ENCODE data around the gene PARVB.

PARVB gene

DNA sequence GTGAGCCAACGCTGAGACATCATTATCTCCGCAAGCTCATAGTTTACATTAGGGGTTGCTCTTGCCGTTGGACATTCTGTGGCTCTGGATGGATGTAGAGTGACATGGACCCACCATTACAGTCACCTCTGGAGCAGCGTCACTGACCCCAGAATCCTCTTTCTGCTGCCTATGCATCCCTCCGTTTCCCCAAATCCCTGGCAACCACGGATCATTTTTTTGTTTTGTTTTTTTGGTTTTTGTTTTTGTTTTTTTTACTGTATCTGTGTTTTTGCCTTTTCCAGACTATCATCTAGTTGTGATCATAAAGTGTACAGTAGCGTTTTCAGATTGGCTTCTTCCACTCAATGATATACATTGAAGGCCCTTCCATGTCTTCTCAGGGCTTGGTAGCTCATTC is 4.0 kb downstream of the PARVB start:
- DNase-seq (ENCODE audit: low read depth): no peak

DNA sequence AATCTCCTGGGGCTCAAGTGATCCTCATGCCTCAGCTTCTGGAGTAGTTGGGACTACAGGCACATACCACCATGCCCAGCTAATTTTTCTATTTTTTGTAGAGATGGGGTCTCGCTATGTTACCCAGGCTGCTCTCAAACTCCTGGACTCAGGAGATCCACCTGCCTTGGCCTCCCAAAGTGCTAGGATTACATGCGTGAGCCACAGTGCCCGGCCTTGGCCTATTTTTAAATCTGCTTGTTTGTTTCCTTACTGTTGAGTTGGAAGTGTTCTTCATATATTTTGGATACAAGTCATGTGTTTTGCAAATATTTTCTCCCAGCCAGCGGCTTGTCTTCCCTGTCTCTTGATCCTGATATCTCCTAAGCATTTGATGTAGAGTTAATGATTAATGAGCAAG is 5.0 kb downstream of the PARVB start:
- DNase-seq (ENCODE audit: low read depth): no peak

DNA sequence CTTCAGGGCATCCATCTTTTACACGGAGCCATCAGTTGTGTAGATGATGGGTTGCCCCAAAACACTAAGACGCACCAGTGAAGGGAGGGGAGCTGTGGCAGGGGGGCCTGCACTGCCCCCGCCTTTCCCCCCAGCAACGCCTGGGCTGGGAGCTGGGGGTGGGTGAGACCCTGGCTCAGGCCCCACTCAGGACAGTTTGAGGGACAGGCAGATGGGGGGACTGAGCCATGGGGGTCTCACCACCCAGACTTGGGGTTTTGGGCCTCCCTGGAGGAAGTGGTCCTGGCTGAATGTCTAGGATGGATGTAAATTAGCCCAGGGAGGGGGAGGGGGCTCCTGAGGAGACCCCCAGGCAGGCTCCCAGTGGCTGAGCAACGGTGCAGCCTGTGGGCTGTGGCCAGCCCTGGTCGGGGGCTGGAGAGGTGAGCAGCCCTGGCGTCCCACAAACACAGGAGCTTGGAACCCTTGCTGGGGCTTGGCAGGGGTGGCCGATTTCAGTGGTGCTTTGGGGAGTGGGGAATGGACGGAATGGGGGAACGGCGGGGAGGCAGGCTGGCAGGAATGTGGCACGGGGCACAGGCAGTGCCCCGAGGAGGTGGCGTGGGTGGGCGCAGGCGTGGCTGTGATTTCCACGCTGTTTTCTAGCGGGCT is 6.1 kb downstream of the PARVB start:
- no peak for DNase-seq (ENCODE audit: low read depth)

- DNase-seq (ENCODE audit: low read depth): no peak
Observed at GRCh38 chr22:44030702-44031082, 6.6 kb downstream of the PARVB start.

- no peak for DNase-seq (ENCODE audit: low read depth)
Observed at GRCh38 chr22:44031158-44031952, 7.3 kb downstream of the PARVB start.

DNA sequence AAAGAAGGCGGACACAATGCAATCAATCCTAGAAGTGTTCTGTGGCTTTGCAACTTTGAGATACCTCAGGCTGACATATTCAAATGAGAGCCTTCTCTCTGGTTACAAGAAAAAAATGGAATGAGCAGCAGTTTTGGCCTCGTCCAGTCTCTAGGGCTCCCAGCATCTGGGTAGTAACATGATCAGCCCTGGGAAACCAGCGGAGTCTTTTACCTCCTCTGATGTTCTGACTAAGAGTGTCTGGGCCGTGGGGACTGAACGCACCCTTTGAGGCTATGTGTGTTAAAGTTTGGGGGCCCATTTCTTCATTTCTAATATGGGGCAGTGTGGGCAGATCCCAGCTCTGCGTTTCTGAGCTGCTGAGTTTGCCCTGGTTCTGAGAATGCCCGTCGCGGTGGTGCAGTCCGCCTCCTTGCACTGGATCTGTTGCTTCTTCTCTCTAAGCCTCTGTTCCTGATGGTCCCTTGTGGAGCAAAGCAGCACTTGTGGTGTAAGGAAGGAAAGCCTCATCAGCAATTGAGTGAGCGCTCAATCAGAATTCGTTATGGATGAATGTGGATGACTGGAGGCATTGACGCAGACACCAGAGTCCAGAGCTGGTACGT is 8.1 kb downstream of the PARVB start:
- DNase-seq (ENCODE audit: low read depth): no peak

- no peak for DNase-seq (ENCODE audit: low read depth)
Observed at GRCh38 chr22:44033287-44033686, 9.2 kb downstream of the PARVB start.

- DNase-seq (ENCODE audit: low read depth): no peak
Observed at GRCh38 chr22:44033694-44034093, 9.6 kb downstream of the PARVB start.

DNA sequence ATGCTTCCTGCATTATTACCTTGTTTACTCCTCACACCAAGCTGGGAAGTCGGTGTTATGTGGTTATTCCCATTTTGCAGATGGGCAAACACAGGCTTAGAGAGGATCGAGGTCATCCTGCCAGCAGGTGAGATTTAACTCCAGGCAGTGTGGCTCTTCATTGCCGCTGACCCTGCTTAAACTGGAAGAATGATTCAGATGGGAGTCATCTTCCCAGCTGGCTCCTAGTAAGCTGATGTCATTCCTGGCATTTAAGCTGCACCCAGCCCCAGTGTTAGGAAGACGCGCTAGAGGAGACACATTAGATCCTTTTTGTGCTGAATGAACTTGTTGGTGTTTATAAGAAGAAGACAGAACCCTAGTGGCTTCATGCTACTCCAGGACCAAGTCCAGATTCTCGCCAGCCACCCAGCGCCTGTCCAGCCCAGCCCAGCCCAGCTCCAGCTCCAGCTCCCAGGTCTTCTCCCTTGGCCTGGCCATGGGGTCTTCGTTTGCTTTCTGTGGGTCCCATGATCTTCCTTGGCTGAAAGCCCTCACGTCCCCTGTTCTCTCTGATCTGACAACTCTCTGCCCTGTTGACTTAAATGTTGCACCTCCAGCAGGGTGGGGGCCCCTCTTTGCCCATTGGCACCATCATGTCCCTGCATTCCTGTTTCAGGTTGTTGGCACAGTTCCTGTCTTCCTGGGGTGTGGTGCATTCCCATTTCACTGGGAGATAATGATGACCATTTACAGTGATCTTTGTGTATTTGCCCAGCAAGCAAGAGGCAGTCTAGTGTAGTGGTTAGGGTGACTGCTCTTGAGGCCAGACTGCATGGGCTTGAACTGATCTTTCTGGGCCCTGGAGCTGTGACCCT is 13.6 kb downstream of the PARVB start:
- DNase-seq (ENCODE audit: low read depth): no peak

GRCh38 chr22:44039566-44040171 is 15.6 kb downstream of the PARVB start:
- no peak for DNase-seq (ENCODE audit: low read depth)

DNA sequence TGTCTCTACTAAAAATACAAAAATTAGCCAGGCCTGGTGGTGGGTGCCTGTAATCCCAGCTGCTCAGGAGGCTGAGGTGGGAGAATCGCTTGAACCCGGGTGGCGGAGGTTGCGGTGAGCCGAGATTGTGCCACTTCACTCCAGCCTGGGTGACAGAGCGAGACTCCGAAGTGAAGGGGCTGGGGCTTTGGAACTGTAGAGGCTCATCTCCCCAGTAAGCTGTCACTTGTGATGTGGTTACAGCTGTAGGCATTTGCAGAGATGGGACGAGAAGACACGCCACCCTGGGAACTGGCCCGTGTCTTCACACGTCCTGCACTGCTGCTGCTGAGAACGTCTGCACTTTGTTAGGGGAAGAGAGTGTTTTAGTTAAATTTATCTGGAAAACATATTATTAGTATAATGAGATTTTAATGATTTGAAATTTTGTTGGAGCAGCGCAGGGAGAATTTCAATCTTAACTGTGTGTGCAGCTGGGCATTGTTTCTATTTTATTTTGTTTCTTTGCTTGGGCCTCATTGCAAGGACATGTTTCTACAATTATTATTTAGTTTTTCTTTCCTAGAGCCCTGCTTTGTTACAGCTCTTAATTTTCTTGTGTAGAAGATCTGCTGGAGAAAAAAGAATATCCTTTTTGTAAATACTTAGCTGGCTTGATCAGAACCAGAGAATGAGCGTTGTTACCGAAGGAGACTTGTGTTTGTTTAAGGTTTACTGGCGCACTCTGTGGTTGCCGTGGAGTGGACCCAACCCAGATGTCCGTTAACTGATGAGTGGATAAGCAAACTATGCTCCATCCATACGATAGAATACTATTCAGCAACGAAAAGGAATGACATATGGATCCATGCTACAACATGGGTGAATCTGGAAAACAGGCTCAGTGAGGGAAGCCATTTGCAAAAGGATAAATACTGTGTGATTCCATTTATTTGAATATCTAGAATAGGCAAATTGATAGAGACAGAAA is 18.4 kb downstream of the PARVB start:
- no peak for DNase-seq (ENCODE audit: low read depth)

DNA sequence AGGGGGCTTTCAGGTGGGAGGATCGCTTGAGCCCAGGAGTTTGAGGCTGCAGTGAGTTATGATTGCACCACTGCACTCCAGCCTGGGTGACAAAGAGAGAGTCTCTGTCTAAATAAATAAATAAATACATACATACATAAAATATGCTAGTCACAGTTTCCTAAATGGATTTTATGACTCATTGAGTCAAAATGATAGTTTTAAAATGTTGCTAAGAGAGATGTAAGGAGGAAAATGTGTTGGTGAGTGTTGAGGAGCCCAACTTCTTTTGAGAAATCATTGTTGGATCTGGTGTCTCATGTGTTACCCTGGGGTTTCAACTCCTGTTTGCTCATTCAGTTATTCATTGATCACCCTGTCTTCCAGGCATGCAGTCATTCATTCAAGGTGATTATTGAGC is 21.0 kb downstream of the PARVB start:
- DNase-seq (ENCODE audit: low read depth): no peak

GRCh38 chr22:44046485-44047141 is 22.5 kb downstream of the PARVB start:
- no peak for DNase-seq (ENCODE audit: low read depth)

DNA sequence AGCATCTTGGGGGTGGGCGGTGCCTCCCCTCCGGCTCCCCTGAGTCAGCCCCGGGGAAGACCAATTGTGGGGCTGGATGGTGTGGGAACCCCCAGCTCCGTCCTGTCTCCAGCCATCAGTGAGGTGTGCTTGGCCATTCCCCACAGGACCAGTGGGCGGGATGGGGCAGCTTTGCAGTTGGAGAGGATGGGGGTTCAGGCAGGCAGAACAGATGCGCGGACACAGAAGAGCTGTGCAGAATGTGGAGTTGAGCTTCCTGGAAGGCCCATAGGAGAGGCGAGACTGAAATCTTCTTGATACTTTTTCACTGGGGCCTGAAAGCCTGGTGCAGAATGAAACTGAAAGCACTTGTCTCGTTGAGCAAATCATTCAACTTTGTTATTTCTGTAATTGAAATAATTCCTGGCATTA is 23.8 kb downstream of the PARVB start:
- no peak for DNase-seq (ENCODE audit: low read depth)

- DNase-seq (ENCODE audit: low read depth): no peak
Observed at GRCh38 chr22:44049486-44050231, 25.6 kb downstream of the PARVB start.

DNA sequence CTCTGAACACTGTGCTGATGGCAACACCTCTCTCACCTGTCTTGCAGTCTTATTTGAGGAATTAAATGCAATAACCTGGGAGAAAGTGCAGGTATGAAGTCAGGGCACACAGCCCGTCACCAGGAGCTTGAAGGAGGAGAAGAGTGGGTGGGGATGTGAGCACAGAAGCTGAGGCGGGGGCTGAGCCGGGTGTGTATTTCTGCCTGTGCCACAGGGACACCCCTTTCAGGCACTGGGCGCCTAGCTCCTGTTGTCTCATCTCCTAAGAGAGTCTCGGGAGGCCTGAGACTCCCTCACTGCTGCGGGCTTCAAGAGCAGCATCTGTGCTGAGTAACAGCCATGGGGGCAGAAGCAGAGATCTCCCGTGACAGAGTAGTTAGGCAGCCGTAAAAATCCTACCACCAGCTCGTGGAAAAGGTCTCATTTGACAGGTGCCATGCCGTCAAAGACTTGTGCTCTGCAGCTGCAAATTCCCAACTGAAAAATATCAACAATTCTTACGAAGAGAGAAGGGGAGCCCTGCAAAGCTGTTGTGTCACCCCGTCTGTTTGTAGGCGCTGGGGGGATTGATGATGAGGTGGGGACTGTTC is 26.8 kb downstream of the PARVB start:
- DNase-seq (ENCODE audit: low read depth): no peak

- no peak for DNase-seq (ENCODE audit: low read depth)
Observed at GRCh38 chr22:44051358-44051757, 27.3 kb downstream of the PARVB start.

- no peak for DNase-seq (ENCODE audit: low read depth)
Observed at GRCh38 chr22:44051961-44052360, 27.9 kb downstream of the PARVB start.

- no peak for DNase-seq (ENCODE audit: low read depth)
Observed at GRCh38 chr22:44055805-44056204, 31.7 kb downstream of the PARVB start.

All from stimulated activated CD8-positive, alpha-beta memory T cell treated with anti-CD3 and anti-CD28 coated beads, Interleukin-7, amount 100 ng/mL, for 24 hours (primary cell).